Brain microvascular endothelial cell (primary cell): Measurements from ENCODE around the gene NCAM2.

Experiments used
- DNase-seq: peaks from one replicate; pipeline ENCODE4 v3.0.0-alpha.2; 2020
- H3K27ac ChIP-seq: fragments of 250-450 bp; sonication (Bioruptor Pico); 2 replicates; pipeline ENCODE4 v1.5.1; 2020; ENCODE audit warnings: mild to moderate bottlenecking, moderate library complexity
- H3K27me3 ChIP-seq: fragments of 250-450 bp; sonication (Bioruptor Pico); replicated peaks from 2 replicates; pipeline ENCODE4 v1.5.1; 2020; ENCODE audit warnings: mild to moderate bottlenecking
- H3K36me3 ChIP-seq: fragments of 250-450 bp; sonication (Bioruptor Pico); replicated peaks from 2 replicates; pipeline ENCODE4 v1.5.1; 2020; ENCODE audit warnings: mild to moderate bottlenecking
- H3K4me3 ChIP-seq: 2 replicates; pipeline ENCODE4 v1.5.1; 2011; ENCODE audit warnings: low read depth, mild to moderate bottlenecking, control low read depth, low read length, moderate library complexity
- CTCF ChIP-seq: IDR thresholded peaks from 2 replicates; pipeline ENCODE4 v1.5.1; 2011; ENCODE audit warnings: low read depth, mild to moderate bottlenecking, moderate library complexity, low read length, control low read depth, inconsistent platforms; ENCODE audit errors: missing control alignments
- in situ Hi-C: cut with HindIII; loops from 2 replicates; pipeline ENCODE4 v1.10.0; 2017; ENCODE audit warnings: low sequenced_read_pairs, low pct_ligation_motif_present

Gene NCAM2

DNA sequence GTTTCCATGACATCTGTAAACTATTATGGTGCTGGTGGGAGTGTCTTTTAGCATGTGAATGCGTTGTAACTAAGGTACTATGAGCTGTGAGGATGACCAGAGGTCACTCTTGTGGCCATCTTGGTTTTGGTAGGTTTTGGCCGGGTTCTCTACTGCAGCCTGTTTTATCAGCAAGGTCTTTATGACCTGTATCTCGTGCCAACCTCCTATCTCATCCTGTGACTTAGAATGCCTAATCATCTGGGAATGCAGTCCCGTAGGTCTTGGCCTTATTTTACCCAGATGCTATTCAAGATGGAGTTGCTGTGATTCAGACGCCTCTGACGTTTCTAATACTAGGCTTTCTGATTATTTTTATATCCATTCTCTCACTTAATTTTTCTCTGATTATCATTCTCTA lies 9.4 kb downstream of the NCAM2 start:
- Histone ChIP-seq H3K27me3 (no peaks in the 10 kb centered on the region), H3K27ac (no peak overlapping the region), H3K36me3 (no peaks in the 10 kb centered on the region), H3K4me3 (no peak overlapping the region)
- in situ Hi-C loops: no loop called here
- TF ChIP-seq CTCF: no peak
- no peak for DNase-seq

DNA sequence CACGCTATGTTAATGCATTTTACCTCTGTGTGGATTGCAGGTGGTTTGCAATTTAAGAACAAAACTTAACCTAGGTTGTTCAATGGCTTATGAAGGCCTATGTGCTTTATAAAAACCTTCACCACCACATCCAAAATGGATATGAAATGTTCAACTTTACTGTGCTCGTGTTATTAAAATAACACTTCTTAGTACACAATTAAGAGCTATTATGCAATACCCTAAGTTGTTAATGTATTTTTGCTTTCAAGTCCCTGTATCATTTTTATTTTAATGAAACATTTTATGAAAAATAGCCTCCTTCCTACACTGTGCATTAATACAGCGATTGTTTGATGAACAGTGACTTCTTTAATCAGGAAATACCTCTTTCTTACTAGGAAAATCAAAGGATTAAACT lies 12.0 kb downstream of the NCAM2 start:
- Histone ChIP-seq H3K36me3 (no peaks in the 10 kb centered on the region), H3K27me3 (no peaks in the 10 kb centered on the region), H3K27ac (no peak overlapping the region), H3K4me3 (no peak overlapping the region)
- no peak for DNase-seq
- in situ Hi-C loops: no loop called here
- no peak for TF ChIP-seq CTCF

- in situ Hi-C loops: no loop called here
- TF ChIP-seq CTCF: no peak
- Histone ChIP-seq H3K27me3 (no peaks in the 10 kb centered on the region), H3K36me3 (no peaks in the 10 kb centered on the region), H3K27ac (no peak overlapping the region), H3K4me3 (no peak overlapping the region)
- DNase-seq: no peak
Observed at GRCh38 chr21:21010698-21011097, 12.5 kb downstream of the NCAM2 start.

DNA sequence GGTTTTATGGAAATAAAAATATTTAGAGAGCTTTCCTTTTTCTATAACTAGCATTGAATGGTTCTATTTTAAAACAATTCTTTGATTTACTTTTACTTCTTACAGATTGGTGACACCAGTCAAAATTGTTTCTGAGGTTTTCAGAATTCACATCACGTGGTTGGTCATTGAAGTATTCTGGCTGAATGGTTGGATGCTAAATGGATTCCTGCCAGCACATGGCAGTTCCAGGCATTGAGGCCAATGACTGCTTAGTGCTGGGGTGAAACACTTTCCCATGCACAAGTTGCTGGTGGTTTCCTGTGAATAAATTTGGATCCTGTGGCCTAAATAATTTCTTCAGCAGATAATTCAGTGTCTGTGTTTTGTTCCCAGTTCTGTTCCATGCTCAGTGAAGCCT lies 20.6 kb downstream of the NCAM2 start:
- in situ Hi-C loops: no loop called here
- H3K27ac ChIP-seq: no peak overlapping the region
- H3K27me3 ChIP-seq: no peaks in the 10 kb centered on the region
- no peaks in the 10 kb centered on the region for H3K36me3 ChIP-seq
- no peak overlapping the region for H3K4me3 ChIP-seq
- no peak for TF ChIP-seq CTCF
- no peak for DNase-seq

DNA sequence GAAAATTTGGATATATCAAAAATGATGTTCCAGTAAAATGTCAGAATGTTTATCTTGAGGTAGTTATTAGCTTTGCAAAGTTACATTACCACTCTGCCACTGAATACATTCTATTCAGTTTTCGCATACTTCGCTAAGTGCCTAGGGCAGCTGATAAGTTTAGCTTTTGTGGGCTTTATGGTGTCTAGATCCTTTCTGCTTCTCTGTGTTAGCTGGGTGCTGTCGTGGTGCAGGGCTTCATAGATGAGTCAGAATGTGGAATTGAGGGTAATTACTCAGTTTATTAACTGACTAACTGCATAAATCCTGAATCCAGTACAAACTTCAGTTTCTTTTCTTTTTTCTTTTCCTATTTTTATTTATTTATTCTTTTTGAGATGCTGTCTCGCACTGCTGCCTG lies 21.5 kb downstream of the NCAM2 start:
- Histone ChIP-seq H3K27ac (no peak overlapping the region), H3K36me3 (no peaks in the 10 kb centered on the region), H3K4me3 (no peak overlapping the region), H3K27me3 (no peaks in the 10 kb centered on the region)
- no peak for TF ChIP-seq CTCF
- DNase-seq: no peak
- in situ Hi-C loops: no loop called here

GRCh38 chr21:21025742-21026141 lies 27.5 kb downstream of the NCAM2 start:
- in situ Hi-C loops: no loop called here
- no peak for DNase-seq
- Histone ChIP-seq H3K27me3 (no peaks in the 10 kb centered on the region), H3K27ac (no peak overlapping the region), H3K36me3 (no peaks in the 10 kb centered on the region), H3K4me3 (no peak overlapping the region)
- no peak for TF ChIP-seq CTCF
